MM.1S (cell line): ENCODE data around the gene THOC2.
"Not testable (repeated sequence)": the region's sequence is repeated elsewhere in the genome, so short reads cannot be mapped to it uniquely, and the experiment has no call there.

Source experiments
- DNase-seq: peaks from one replicate; pipeline ENCODE4 v3.0.0-alpha.2; 2015
- H2AFZ ChIP-seq: fragments of 300-600 bp; sonication (generic); 2 replicates; pipeline ENCODE4 v1.6.0; 2016; ENCODE audit warnings: antibody characterized with exemption, low read length
- H3F3A ChIP-seq: fragments of 300-600 bp; sonication (generic); 2 replicates; pipeline ENCODE4 v1.6.1; 2016; ENCODE audit warnings: mild to moderate bottlenecking, antibody characterized with exemption, low read length, moderate library complexity, mixed read lengths; ENCODE audit not compliant: insufficient read depth
- H3K27ac ChIP-seq: fragments of 300-600 bp; sonication (generic); 2 replicates; pipeline ENCODE4 v1.5.1; 2016; ENCODE audit warnings: mild to moderate bottlenecking, low read length
- H3K27me3 ChIP-seq: fragments of 300-600 bp; sonication (generic); replicated peaks from 2 replicates; pipeline ENCODE4 v1.6.0; 2016; ENCODE audit warnings: low read length; ENCODE audit not compliant: insufficient read depth
- H3K36me3 ChIP-seq: fragments of 300-600 bp; sonication (generic); replicated peaks from 2 replicates; pipeline ENCODE4 v1.6.1; 2016; ENCODE audit warnings: mild to moderate bottlenecking, low read length, mixed read lengths; ENCODE audit not compliant: insufficient read depth
- H3K4me1 ChIP-seq: fragments of 300-600 bp; sonication (generic); 2 replicates; pipeline ENCODE4 v1.6.1; 2016; ENCODE audit warnings: low read length, mixed read lengths
- H3K4me2 ChIP-seq: fragments of 300-600 bp; sonication (generic); 2 replicates; pipeline ENCODE4 v1.6.0; 2016; ENCODE audit warnings: low read depth, low read length
- H3K4me3 ChIP-seq: fragments of 300-600 bp; sonication (generic); 2 replicates; pipeline ENCODE4 v1.5.1; 2016; ENCODE audit warnings: low read length, mixed read lengths
- H3K79me2 ChIP-seq: fragments of 300-600 bp; sonication (generic); 2 replicates; pipeline ENCODE4 v1.6.1; 2016; ENCODE audit warnings: mixed run types, low read length, mixed read lengths
- H3K9ac ChIP-seq: fragments of 300-600 bp; sonication (generic); 2 replicates; pipeline ENCODE4 v1.6.1; 2016; ENCODE audit warnings: low read length, mixed read lengths
- H3K9me2 ChIP-seq: fragments of 300-600 bp; sonication (generic); replicated peaks from 2 replicates; pipeline ENCODE4 v1.6.1; 2016; ENCODE audit warnings: mild to moderate bottlenecking, low read length, mixed read lengths; ENCODE audit not compliant: insufficient read depth
- H3K9me3 ChIP-seq: fragments of 300-600 bp; sonication (generic); replicated peaks from 2 replicates; pipeline ENCODE4 v1.6.1; 2016; ENCODE audit warnings: mild to moderate bottlenecking, low read length, mixed read lengths; ENCODE audit not compliant: insufficient read depth
- H4K20me1 ChIP-seq: fragments of 300-600 bp; sonication (generic); 2 replicates; pipeline ENCODE4 v1.6.1; 2016; ENCODE audit warnings: mild to moderate bottlenecking, low read length, moderate library complexity, mixed read lengths; ENCODE audit not compliant: insufficient read depth
- EZH2 ChIP-seq: fragments of 300-600 bp; sonication (generic); optimal IDR thresholded peaks from 2 replicates; pipeline ENCODE3; 2017; ENCODE audit warnings: low read depth, mild to moderate bottlenecking, antibody characterized with exemption, low read length, mixed read lengths
- EZH2phosphoT487 ChIP-seq: fragments of 300-600 bp; sonication (generic); IDR thresholded peaks from 2 replicates; pipeline ENCODE4 v1.6.1; 2018; ENCODE audit warnings: antibody characterized with exemption, low read length
- TF ChIP-seq, protein P1 (sequence below): fragments of 300-600 bp; sonication (generic); IDR thresholded peaks from 2 replicates; pipeline ENCODE4 v1.5.1; 2016; ENCODE audit warnings: antibody characterized with exemption, low read length, mixed read lengths

The THOC2 gene

DNA sequence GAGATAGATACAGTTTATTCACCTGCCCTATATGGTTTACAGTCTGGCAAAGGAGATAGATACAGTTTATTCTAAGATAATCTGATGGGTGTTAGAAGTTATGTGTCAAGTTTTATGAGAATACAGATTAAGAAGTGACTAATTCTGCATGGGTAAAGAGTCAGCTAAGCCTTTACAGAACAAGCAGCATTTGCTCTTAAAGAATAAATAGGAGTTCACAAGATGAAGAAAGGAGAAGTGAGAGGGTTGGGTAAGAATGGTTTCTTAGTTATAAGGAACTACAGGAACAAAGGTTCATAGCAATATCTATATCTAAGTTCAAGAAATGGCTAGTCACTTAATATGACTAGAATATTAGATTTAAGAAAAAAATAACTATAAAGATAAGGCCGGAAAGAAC lies 47.6 kb downstream of the THOC2 start:
- no peaks in the 10 kb centered on the region for H4K20me1 ChIP-seq
- H3K4me3 ChIP-seq = no peak overlapping the region
- no peak overlapping the region for H3K9ac ChIP-seq
- H3K27me3 ChIP-seq = no peaks in the 10 kb centered on the region
- no peak overlapping the region for H2AFZ ChIP-seq
- no peaks in the 10 kb centered on the region for H3K36me3 ChIP-seq
- DNase-seq = no peak
- H3F3A ChIP-seq = no peaks in the 10 kb centered on the region
- H3K4me2 ChIP-seq = no peak overlapping the region
- no peaks in the 10 kb centered on the region for H3K9me3 ChIP-seq
- H3K4me1 ChIP-seq = no peaks in the 10 kb centered on the region
- H3K9me2 ChIP-seq = no peaks in the 10 kb centered on the region
- no peak overlapping the region for H3K27ac ChIP-seq
- TF ChIP-seq EZH2 (no peak), EZH2phosphoT487 (no peak)
- TF ChIP-seq, protein P1, sequence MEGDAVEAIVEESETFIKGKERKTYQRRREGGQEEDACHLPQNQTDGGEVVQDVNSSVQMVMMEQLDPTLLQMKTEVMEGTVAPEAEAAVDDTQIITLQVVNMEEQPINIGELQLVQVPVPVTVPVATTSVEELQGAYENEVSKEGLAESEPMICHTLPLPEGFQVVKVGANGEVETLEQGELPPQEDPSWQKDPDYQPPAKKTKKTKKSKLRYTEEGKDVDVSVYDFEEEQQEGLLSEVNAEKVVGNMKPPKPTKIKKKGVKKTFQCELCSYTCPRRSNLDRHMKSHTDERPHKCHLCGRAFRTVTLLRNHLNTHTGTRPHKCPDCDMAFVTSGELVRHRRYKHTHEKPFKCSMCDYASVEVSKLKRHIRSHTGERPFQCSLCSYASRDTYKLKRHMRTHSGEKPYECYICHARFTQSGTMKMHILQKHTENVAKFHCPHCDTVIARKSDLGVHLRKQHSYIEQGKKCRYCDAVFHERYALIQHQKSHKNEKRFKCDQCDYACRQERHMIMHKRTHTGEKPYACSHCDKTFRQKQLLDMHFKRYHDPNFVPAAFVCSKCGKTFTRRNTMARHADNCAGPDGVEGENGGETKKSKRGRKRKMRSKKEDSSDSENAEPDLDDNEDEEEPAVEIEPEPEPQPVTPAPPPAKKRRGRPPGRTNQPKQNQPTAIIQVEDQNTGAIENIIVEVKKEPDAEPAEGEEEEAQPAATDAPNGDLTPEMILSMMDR = no peak
- no peaks in the 10 kb centered on the region for H3K79me2 ChIP-seq

- Histone ChIP-seq H3K27me3 (no peaks in the 10 kb centered on the region), H4K20me1 (no peaks in the 10 kb centered on the region), H3K4me1 (no peaks in the 10 kb centered on the region), H3K4me2 (no peak overlapping the region), H3K36me3 (no peaks in the 10 kb centered on the region), H3K9me3 (no peaks in the 10 kb centered on the region), H3K9ac (no peak overlapping the region), H3K4me3 (no peak overlapping the region), H3K9me2 (no peaks in the 10 kb centered on the region), H3K27ac (no peak overlapping the region), H3K79me2 (no peaks in the 10 kb centered on the region), H3F3A (no peaks in the 10 kb centered on the region), H2AFZ (no peak overlapping the region)
- TF ChIP-seq EZH2phosphoT487 (no peak), EZH2 (no peak)
- TF ChIP-seq, protein P1 = no peak
- DNase-seq = no peak
Observed at GRCh38 chrX:123682186-123682585, 50.7 kb downstream of the THOC2 start.

GRCh38 chrX:123679733-123680460 lies 53.0 kb downstream of the THOC2 start:
- not testable (repeated sequence) for H3K4me3 ChIP-seq, H3K4me2 ChIP-seq, DNase-seq

GRCh38 chrX:123675154-123675553 lies 57.7 kb downstream of the THOC2 start:
- no peak for DNase-seq
- H3K9ac ChIP-seq = no peak overlapping the region
- H3K27ac ChIP-seq = no peak overlapping the region
- no peaks in the 10 kb centered on the region; the same call in 1 of the 2 replicates for H4K20me1 ChIP-seq
- H3K36me3 ChIP-seq = no peaks in the 10 kb centered on the region; the same call in 1 of the 2 replicates
- H2AFZ ChIP-seq = no peak overlapping the region
- no peak overlapping the region for H3K4me3 ChIP-seq
- H3F3A ChIP-seq = no peaks in the 10 kb centered on the region
- H3K9me2 ChIP-seq = no peaks in the 10 kb centered on the region
- no peaks in the 10 kb centered on the region for H3K27me3 ChIP-seq
- no peaks in the 10 kb centered on the region for H3K79me2 ChIP-seq
- H3K4me2 ChIP-seq = no peak overlapping the region
- no peaks in the 10 kb centered on the region for H3K9me3 ChIP-seq
- no peaks in the 10 kb centered on the region for H3K4me1 ChIP-seq
- TF ChIP-seq, protein P1 = no peak
- no peak for TF ChIP-seq EZH2
- no peak for TF ChIP-seq EZH2phosphoT487

More at GRCh38 chrX:123679733-123680460, 53.0 kb downstream of the THOC2 start:
- not testable (repeated sequence) for H3K9me2 ChIP-seq, H3F3A ChIP-seq, H3K27me3 ChIP-seq, H4K20me1 ChIP-seq, H3K4me1 ChIP-seq, H3K79me2 ChIP-seq, H3K9me3 ChIP-seq, H3K27ac ChIP-seq, H2AFZ ChIP-seq, H3K36me3 ChIP-seq, H3K9ac ChIP-seq
